Activated T-cell treated with anti-CD3 and anti-CD28 coated beads, Interleukin-2, amount 50 U/mL, for 4 hours (primary cell): ENCODE measurements around the gene ZNF841. TPM values are rescaled to one million over a fixed set of nuclear protein-coding genes. Genes with fewer than 3 reads are reported as not detected.
"Not testable (repeated sequence)": the region's sequence is repeated elsewhere in the genome, so short reads cannot be mapped to it uniquely, and the experiment has no call there.

Experiments
- ATAC-seq, 2 donors: fragments of 200-7000 bp; cut with Tn5 transposase; one replicate each; pipeline ENCODE4 v1.10.0; 2021
- DNase-seq: peaks from one replicate; pipeline ENCODE4 v3.0.0-alpha.2; 2020
- H3K27me3 Mint-ChIP-seq: one replicate; pipeline ENCODE4 v1.8.0; 2021; ENCODE audit warnings: low read depth, mixed read lengths
- H3K36me3 Mint-ChIP-seq: one replicate; pipeline ENCODE4 v1.8.0; 2022; ENCODE audit warnings: mixed read lengths; ENCODE audit not compliant: insufficient read depth
- H3K4me1 Mint-ChIP-seq: one replicate; pipeline ENCODE4 v1.8.0; 2021; ENCODE audit warnings: low read depth, mixed read lengths
- H3K4me3 Mint-ChIP-seq: one replicate; pipeline ENCODE4 v1.8.0; 2021; ENCODE audit warnings: mild to moderate bottlenecking, moderate library complexity, mixed read lengths
- H3K9me3 Mint-ChIP-seq: one replicate; pipeline ENCODE4 v1.8.0; 2021; ENCODE audit warnings: mixed read lengths
- total RNA-seq, 3 donors: library from RNA; stranded (reverse); gene quantifications; one replicate each; pipeline ENCODE4 v1.2.1, GENCODE V29; 2021

ZNF841 gene
- total RNA-seq, 3 donors from 2014 or later, result 8.0 to 8.7 (median 8.4) TPM

GRCh38 chr19:52101866-52102562 lies 6.4 kb upstream of the ZNF841 start:
- Mint-ChIP-seq H3K4me1 (no peaks in the 10 kb centered on the region), H3K4me3 (no peak overlapping the region), H3K9me3 (peaks cover 31% of the 10 kb centered on the region), H3K36me3 (peaks cover 2% of the 10 kb centered on the region), H3K27me3 (no peaks in the 10 kb centered on the region)
- ATAC-seq (no peak), DNase-seq (no peak)

GRCh38 chr19:52099497-52100138 lies 4.1 kb upstream of the ZNF841 start:
- ATAC-seq (no peak), DNase-seq (no peak)
- H3K9me3 Mint-ChIP-seq, result peaks cover 31% of the 10 kb centered on the region
- H3K4me1 Mint-ChIP-seq, result peaks cover 8% of the 10 kb centered on the region
- H3K27me3 Mint-ChIP-seq, result no peaks in the 10 kb centered on the region
- H3K4me3 Mint-ChIP-seq, result no peak overlapping the region
- H3K36me3 Mint-ChIP-seq, result peaks cover 2% of the 10 kb centered on the region

- not testable (repeated sequence) for DNase-seq, H3K27me3 Mint-ChIP-seq, ATAC-seq
- Mint-ChIP-seq H3K4me1 (peaks cover 32% of the 10 kb centered on the region), H3K9me3 (peaks cover 40% of the 10 kb centered on the region), H3K36me3 (peaks cover 29% of the 10 kb centered on the region), H3K4me3 (peak overlapping the region; percentile 95)
Measured at GRCh38 chr19:52096416-52096815, 851 bp upstream of the ZNF841 start.

GRCh38 chr19:52094526-52095130 lies 937 bp downstream of the ZNF841 start:
- H3K27me3 Mint-ChIP-seq, result no peaks in the 10 kb centered on the region
- H3K4me3 Mint-ChIP-seq, result peak overlapping the region; percentile 95
- peaks cover 50% of the 10 kb centered on the region for H3K9me3 Mint-ChIP-seq
- H3K36me3 Mint-ChIP-seq, result peaks cover 44% of the 10 kb centered on the region
- ATAC-seq (no peak), DNase-seq (no peak)
- H3K4me1 Mint-ChIP-seq, result peaks cover 42% of the 10 kb centered on the region

- H3K4me3 Mint-ChIP-seq, result no peak overlapping the region
- ATAC-seq, result no peak
- peaks cover 11% of the 10 kb centered on the region for H3K4me1 Mint-ChIP-seq
- H3K27me3 Mint-ChIP-seq, result no peaks in the 10 kb centered on the region
- DNase-seq, result no peak
- H3K36me3 Mint-ChIP-seq, result peaks cover 94% of the 10 kb centered on the region
- H3K9me3 Mint-ChIP-seq, result peaks cover 72% of the 10 kb centered on the region
Measured at GRCh38 chr19:52086481-52086880, 9.1 kb downstream of the ZNF841 start.

- Mint-ChIP-seq H3K36me3 (peaks cover 84% of the 10 kb centered on the region), H3K9me3 (peaks cover 74% of the 10 kb centered on the region), H3K27me3 (no peaks in the 10 kb centered on the region), H3K4me1 (no peaks in the 10 kb centered on the region), H3K4me3 (no peak overlapping the region)
- no peak for DNase-seq
- ATAC-seq, result no peak
Measured at GRCh38 chr19:52070496-52070895, 25.1 kb downstream of the ZNF841 start.

- Mint-ChIP-seq H3K4me3 (no peak overlapping the region), H3K9me3 (peaks cover 71% of the 10 kb centered on the region), H3K4me1 (no peaks in the 10 kb centered on the region), H3K36me3 (peaks cover 79% of the 10 kb centered on the region), H3K27me3 (no peaks in the 10 kb centered on the region)
- no peak for DNase-seq
- ATAC-seq, result no peak
Measured at GRCh38 chr19:52069653-52070052, 25.9 kb downstream of the ZNF841 start.

GRCh38 chr19:52066258-52066863 lies 29.2 kb downstream of the ZNF841 start:
- Mint-ChIP-seq H3K4me1 (no peaks in the 10 kb centered on the region), H3K36me3 (peaks cover 63% of the 10 kb centered on the region), H3K4me3 (no peak overlapping the region), H3K27me3 (no peaks in the 10 kb centered on the region), H3K9me3 (peaks cover 56% of the 10 kb centered on the region)
- DNase-seq (no peak), ATAC-seq (no peak)

- no peaks in the 10 kb centered on the region for H3K27me3 Mint-ChIP-seq
- DNase-seq, result no peak
- no peak overlapping the region for H3K4me3 Mint-ChIP-seq
- peaks cover 56% of the 10 kb centered on the region for H3K36me3 Mint-ChIP-seq
- peaks cover 56% of the 10 kb centered on the region for H3K9me3 Mint-ChIP-seq
- no peaks in the 10 kb centered on the region for H3K4me1 Mint-ChIP-seq
- ATAC-seq, result no peak
Measured at GRCh38 chr19:52065399-52065798, 30.2 kb downstream of the ZNF841 start.

- H3K4me1 Mint-ChIP-seq, DNase-seq, ATAC-seq, H3K27me3 Mint-ChIP-seq, H3K4me3 Mint-ChIP-seq: not testable (repeated sequence)
- Mint-ChIP-seq H3K36me3 (peaks cover 43% of the 10 kb centered on the region), H3K9me3 (peaks cover 64% of the 10 kb centered on the region)
Measured at GRCh38 chr19:52056480-52056879, 39.1 kb downstream of the ZNF841 start.

- peaks cover 37% of the 10 kb centered on the region for H3K36me3 Mint-ChIP-seq
- peaks cover 16% of the 10 kb centered on the region for H3K4me1 Mint-ChIP-seq
- H3K9me3 Mint-ChIP-seq, result peaks cover 44% of the 10 kb centered on the region
- not testable (repeated sequence) for DNase-seq, H3K27me3 Mint-ChIP-seq, ATAC-seq, H3K4me3 Mint-ChIP-seq
Measured at GRCh38 chr19:52051736-52052135, 43.8 kb downstream of the ZNF841 start.

- Mint-ChIP-seq H3K9me3 (peaks cover 36% of the 10 kb centered on the region), H3K4me3 (peak within 1 kb of the TSS; percentile 98), H3K36me3 (peaks cover 41% of the 10 kb centered on the region), H3K4me1 (peaks cover 19% of the 10 kb centered on the region), H3K27me3 (no peaks in the 10 kb centered on the region)
- ATAC-seq (peak; percentile 92 to 95), DNase-seq (peak; percentile 77)
Measured at GRCh38 chr19:52048555-52049501, 46.7 kb downstream of the ZNF841 start, which contains the start of gene ZNF432. Gene ZNF432 (minus strand): TSS chr19:52048838. CDS start chr19:52046868, 1,970 bp downstream.

- peaks cover 47% of the 10 kb centered on the region for H3K9me3 Mint-ChIP-seq
- no peak for ATAC-seq
- peaks cover 93% of the 10 kb centered on the region for H3K36me3 Mint-ChIP-seq
- no peak for DNase-seq
- H3K27me3 Mint-ChIP-seq, result no peaks in the 10 kb centered on the region
- no peaks in the 10 kb centered on the region for H3K4me1 Mint-ChIP-seq
- H3K4me3 Mint-ChIP-seq, result no peak overlapping the region
Measured at GRCh38 chr19:52039169-52039568, 56.4 kb downstream of the ZNF841 start.
